ENCODE measurements around the gene ARIH2.

Gene ARIH2

DNA sequence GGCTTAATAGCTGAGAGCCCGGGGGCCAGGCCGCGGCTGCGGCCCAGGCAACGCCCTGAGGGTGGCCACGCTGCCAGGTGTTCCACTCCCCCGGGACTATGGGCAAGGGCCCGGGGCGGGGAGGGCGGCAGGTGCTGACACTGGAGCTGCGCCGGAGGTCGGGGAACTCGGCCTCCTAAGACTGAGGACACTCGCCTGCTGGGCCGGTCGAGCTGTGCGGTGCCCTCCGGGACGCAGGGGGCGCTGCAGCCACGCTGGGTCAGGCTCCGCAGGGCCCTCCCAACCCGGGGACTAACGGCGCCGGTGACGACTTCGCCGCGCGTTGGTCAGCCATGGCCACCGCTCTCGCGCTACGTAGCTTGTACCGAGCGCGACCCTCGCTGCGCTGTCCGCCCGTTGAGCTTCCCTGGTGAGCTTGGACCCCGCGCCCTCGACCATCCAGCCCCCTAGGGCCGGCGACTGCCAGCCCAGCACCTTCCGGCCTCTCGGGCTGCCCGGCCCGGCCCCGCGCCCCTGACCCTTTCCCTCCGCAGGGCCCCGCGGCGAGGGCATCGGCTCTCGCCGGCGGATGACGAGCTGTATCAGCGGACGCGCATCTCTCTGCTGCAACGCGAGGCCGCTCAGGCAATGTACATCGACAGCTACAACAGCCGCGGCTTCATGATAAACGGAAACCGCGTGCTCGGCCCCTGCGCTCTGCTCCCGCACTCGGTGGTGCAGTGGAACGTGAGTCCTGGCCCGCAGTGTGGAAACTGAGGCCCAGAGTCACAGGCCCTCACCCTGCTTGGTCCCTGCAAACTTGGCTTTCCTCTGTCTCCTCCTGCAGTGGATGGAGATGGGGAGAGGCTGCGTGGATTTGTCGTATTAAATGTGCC, 103.4 kb downstream of the ARIH2 start, which contains the start of gene NDUFAF3:
Gene NDUFAF3 (plus strand): TSS at position 309 of the 875 bp plus-strand sequence. CDS start 24 bp downstream, at position 333.
- peak; percentile 96 for DNase-seq

DNA sequence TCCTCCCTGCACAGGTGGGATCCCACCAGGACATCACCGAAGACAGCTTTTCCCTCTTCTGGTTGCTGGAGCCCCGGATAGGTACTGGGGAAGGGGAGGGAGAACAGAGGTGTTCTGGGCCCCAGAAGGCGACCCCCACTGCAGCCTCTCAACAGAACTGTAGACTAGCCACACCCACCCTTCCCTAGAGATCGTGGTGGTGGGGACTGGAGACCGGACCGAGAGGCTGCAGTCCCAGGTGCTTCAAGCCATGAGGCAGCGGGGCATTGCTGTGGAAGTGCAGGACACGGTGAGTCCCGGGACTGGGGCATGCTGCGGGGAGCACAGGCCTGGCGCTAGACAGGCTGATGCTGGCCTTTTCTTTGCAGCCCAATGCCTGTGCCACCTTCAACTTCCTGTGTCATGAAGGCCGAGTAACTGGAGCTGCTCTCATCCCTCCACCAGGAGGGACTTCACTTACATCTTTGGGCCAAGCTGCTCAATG, 104.1 kb downstream of the ARIH2 start:
- peak; percentile 44 for DNase-seq

DNA sequence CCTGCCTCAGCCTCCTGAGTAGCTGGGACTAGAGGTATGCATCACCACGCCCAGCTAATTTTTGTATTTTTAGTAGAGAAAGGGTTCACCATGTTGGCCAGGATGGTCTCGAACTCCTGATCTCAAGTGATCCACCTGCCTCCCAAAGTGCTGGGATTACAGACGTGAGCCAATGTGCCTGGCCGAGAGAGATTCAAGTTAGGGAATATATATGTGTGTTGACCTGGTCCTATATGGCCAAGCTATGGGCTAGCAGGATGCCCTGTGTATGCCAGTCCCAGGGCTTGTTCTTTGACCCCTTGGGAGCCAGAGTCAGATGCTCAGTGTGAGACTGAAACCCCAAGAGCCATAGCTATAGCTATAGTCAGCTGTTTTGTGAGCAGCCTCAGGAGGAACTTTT, 105.1 kb downstream of the ARIH2 start:
- DNase-seq = no peak

DNA sequence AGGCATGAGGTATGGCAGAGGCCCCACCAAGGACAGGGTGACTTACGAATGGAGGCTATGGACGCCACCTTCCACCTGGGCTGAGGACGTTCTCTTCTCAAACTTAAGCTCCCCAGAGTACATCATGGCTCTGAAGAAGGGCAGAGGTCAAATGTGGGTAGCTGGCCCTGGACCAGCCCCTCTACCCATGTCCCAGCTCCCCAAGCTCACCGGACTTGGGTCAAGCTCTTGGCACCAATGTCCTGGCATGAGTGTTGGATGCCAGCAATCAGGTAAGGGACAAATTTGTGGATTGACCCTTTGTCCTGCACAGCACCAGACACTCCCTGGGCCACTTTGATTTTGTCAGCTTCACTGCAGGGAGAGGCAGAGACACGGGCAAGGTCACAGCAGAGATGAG, 105.8 kb downstream of the ARIH2 start:
- DNase-seq = no peak

DNA sequence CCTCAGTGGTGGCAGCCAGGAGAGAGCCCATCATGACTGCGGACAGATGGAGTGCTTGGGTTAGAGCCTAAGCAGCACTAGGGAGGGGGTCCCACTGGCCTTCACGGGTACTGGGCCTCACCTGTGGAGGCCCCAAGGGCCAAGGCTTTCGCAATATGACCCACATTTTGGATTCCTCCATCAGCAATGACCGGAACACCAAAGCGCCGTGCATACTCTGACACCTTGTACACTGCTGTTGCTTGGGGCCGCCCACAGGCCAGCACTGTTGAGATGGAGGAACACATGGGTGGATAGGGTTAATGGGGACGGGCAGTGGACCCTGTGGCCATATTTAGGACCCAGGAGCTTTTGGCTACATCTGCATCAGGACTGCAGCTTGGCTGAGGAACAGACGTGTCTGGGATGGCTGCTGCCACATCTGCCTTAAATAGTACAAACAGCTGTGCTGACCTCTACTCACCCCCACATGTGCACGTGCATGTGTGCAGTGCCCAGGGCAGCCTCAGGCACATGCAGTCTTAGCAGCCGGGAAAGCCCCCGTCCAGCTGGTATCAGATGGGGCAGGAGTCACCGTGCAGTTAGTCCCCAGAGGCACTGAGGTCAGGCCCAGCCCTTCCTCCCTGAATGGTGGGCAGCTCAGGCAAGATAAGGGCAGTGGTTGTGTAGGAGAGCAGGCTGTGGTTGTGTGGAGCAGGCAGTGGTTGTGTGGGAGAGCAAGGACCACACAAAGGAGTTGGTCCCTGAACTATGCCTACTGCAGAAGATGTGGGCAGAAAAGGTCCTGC, 106.6 kb downstream of the ARIH2 start:
- DNase-seq = no peak

DNA sequence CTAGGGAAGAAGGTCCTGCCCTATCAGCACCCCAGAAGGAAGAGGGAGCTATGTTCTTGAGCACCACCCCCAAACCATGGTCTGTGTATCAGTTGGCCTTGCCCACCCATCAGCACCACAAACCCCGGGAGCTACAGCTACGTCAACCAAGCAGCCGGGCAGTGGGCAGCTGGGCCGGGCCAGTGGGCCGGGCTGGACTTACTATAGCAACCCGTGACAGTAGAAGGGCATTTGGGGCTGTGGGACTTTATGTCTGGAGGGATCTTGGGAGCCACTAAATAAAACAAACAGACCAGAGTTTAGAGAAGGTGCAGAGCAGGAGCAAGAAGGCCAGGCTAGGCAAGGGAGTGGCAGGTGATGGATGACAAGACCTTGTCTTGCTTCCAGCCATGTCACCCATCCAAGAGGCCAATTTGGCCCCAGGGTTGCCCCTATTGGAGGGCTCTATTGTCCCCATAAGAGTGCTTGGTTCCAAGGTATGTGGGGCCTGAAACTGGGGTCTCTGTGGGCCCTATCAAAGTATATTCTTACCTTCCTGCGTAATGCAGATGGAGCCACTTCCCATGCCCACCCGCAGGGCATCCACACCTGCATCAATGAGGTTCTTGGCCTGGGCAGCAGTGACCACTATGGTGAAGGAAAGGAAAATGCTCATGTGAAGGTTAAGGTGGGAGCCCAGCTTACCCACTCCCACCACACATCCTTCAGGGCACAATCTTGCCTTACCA, 107.3 kb downstream of the ARIH2 start:
- no peak for DNase-seq

DNA sequence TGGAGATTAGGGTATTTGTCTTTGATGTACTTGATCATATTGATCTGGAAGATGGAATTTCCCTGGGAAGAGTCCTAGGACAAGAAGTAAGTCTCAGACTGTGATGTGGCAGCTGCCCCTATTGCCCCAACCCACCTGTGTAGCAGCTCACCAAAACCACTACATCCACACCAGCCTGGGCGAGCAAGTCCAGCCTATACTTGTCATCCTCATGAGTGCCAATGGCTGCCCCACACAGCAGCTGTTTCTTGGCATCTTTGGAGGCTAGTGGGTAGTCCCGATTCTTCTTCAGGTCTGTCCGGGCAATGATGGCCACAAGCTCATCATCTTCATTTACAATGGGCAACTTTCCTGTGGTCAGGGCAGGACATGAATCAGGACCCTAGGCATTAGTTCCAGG, 107.9 kb downstream of the ARIH2 start:
- DNase-seq = no peak

DNA sequence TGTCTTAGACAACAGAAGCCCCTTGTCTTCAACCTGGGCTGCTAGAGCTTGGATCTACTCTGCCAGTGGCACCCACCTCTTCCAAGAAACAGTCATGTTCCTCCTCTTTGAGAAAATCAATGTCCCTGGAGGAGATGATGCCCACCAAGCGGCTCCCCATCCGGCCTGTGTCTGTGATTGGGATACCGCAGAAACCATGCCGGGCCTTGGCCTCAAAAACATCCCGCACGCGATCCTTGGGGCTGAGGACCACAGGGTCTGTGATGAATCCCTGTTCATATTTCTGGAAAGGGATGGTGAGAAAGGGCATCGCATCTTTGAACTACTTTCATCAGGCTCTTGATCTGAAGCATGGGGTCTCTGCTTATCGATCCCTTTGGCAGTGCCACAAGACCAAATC, 109.0 kb downstream of the ARIH2 start:
- DNase-seq = no peak

DNA sequence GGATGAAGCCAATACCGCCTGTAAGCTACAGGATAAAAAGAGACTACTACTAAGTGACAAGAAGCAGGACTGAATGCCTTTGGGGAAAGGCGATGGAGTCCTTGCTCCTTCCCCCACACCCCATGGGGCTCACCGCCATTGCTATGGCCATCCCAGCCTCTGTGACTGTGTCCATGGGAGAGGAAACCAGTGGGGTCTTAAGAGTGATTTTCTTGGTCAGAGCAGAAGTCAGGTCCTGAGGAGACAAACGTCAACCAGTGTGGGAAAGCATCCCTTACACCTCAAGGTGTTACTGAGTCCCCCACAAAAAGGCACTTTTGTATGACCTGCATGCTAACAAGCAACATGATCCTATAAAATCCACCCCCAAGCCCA, 109.6 kb downstream of the ARIH2 start:
- no peak for DNase-seq

DNA sequence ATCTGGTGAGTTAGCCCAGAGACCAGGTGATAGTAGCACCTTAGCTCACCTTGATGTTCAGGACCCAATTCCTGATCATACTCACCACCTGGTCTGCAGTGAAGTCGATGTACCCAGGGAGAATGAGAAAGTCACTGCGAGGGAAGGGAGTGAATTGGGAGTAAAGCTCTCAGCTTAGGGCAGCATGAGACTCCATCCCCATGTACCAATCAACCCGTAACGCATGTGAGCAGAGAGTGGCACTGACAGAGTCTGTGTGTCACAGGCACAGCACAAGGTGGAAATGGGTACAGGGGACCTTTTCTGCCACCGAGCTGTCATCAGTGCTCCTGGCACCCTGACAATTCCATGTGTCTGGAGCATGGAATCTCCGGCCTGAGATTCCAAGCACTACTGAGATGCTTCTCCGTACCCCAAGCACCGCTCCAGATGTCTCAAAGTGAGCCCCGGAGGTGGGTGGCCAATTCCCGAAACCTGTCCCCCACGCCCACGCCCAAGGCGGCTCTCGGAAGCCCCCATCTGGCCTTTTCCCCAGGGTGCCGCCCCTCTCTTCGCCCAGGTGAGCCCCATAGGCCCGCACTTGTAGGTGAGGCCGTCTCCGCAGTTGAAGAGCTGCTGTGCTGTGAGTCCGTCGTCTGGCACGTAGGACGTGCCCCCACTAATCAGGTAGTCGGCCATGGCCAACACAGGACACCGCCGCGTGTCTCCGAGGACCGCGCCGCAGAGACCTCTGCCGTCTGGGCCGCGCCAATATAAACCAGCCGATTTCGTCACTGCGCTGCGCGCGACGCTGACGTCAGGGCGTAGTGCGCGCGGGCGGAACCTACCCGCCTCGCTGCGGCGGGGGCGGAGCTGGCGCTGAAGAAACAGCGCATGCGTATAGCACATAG, 110.3 kb downstream of the ARIH2 start, which contains the start of gene IMPDH2:
Gene IMPDH2 (minus strand): TSS at position 726 of the 890 bp plus-strand sequence. CDS start 48 bp downstream, at position 678.
- DNase-seq = peak; percentile 96

DNA sequence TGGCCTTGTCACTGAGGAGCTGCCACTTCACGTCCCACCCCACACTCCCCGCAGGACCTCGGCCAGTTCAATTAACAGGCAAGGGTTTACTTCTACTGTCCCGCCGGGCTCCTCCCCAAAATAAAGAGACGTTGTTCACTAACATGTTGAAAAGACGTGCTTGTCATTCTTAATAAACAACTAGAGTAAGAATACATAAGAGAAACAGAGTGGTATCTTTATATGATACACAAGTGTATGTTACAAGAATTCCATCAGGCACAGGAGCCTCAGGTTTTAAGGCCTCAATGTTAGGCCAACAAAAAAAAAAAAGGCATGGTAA, 110.9 kb downstream of the ARIH2 start:
- DNase-seq = no peak

DNA sequence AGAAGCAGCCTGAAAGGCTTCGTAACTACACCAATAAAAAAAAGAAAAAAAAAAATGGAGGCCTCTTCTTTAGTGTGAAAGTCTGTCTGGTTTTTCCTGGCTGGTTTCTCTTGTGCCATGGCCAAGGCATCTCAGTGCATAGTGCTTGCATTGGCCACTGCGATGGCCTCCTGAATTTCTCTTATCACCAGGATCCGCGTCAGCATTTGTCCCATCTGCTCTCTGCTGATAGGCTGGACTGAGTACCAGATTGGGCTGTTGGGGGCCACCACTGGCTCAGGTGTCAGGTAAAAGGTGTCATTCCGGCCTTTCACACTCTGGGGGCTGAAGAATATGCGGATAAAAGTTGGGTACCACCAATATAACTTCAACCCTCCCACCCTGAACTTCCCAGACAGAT, 111.7 kb downstream of the ARIH2 start:
- no peak for DNase-seq

DNA sequence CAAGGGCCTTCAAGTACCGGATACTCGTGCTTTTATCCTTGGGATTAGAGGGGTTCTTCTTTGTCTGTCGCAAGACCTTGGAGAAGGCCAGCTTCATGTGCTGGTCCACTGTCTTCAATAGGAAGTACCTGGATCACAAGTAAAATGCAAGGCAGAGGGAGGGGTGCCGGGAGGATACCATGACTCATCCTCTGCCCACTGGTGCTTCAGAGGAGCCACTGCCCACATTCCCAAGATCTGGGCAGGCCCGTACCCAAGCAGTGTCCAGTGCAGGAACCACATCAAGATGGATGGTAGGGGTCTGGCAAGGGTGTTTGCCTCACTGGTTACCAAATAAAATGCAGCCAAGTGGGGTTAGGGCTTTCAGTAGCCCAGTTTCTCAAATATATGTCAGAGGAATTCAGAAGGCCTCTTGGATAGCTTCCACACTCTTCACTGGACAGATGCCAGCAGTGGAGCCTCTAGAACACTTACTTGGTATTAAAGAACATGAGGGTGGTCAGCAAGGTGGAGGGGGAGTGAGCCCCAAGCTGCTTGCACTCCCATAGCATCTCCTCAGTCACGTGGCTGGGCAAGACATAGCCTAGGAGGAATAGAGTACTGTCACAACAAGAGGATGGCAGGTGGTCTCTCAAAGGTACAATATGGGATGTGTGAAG, 114.1 kb downstream of the ARIH2 start:
- no peak for DNase-seq

DNA sequence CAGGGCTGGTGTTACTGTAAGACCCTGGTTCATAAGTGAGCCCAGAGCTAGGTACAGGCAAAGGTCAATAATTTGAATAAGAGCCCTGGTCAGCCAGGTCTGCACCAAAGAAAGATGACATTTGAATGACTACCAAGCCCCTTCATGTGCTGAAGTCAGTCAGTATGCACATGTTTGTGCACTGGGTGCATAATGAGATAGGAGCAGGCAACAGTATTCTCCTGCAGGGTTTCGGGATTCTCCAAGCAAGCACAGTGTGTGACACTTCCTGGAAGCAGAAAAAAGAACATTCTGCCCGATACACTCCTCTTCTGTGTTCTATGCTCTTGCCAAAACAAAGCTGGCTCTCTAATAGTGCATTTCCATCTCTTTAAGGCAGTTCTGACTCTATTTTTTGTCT, 116.0 kb downstream of the ARIH2 start:
- no peak for DNase-seq

DNA sequence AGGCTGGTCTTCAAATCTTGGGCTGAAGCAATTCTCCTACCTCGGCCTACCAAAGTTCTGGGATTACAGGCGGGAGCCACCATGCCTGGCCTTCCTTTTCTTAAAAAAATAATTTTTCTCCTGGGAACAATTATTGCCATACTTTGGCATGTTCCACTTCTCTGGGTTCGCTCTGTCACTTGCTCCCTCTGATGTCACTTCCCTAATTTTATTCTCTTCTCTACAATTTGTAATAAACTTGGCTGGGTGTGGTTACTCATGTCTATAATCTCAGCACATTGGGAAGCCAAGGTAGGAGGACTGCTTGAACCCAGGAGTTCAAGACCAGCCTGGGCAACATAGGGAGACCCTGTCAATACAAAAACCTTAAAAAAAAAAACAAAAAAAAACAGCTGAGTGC, 116.6 kb downstream of the ARIH2 start:
- no peak for DNase-seq

Data from activated CD4-positive, alpha-beta T cell treated with anti-CD3 and anti-CD28 coated beads, Interleukin-2, Interleukin-6, amounts not matched to agents 100 ng/mL and 50 ng/mL, durations not matched to agents 16 hours and 8 hours (primary cell).